ENCODE results near the gene KCNN3. TPM values are rescaled to one million over a fixed set of nuclear protein-coding genes. Genes with fewer than 3 reads are reported as not detected.
A peak's percentile ranks its signal among the peaks of the same experiment; 100 is the strongest.

Gene KCNN3
- 0.73 and 1.5 TPM in 2 replicates for total RNA-seq (2021)
- Bru-seq, nascent RNA, result percentile 27 among the genes with signal in this experiment
- percentile 29 among the genes with signal in this experiment for BruChase-seq, experiment 1, labeled RNA remaining after a 2-hour chase
- percentile 29 among the genes with signal in this experiment for BruChase-seq, experiment 2, labeled RNA remaining after a 6-hour chase
- long read RNA-seq, full-length matches to known transcripts, result 4 of 5 reads
- long read RNA-seq, partial matches to known transcripts, result 0 of 5 reads
- long read RNA-seq, other reads (novel, unspliced or antisense), result 1 of 5 reads

DNA sequence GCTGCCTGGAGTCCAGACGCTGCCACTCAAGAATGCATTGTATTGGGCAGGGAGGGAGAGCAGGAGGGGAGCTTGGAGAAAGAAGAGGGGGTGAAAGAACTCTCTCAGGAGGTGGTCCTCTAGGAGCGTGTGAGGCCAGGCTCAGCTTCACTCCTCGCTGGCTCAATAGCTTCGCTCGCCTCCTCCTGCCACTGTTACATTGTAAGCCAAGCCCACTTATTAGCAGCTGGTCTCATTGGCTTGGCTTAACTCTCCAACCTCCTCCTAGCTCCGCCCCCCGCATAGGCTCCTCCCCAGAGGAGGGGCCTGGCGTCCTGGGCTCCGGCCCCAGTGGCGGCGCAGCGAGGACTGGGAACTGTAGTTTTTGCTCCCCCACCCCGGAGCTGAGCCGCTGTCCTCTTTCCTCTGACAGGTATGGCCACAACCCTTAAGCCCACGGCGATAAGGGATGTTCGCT lies at the start of gene KCNN3:
Gene KCNN3, minus strand, starts transcription at position 167 of the 457 bp plus-strand sequence. CDS start 317 bp downstream, outside the sequence.
- Histone ChIP-seq H3K27me3 (replicated peaks; ENCODE audit: insufficient read depth, low read depth, low read length, poor library complexity) (no peaks in the 10 kb centered on the region), H3K4me1 (ENCODE audit: insufficient read depth, low read length, poor library complexity, severe bottlenecking) (peaks cover 37% of the 10 kb centered on the region), H3K27ac (ENCODE audit: low read depth, low read length, poor library complexity, severe bottlenecking) (no peak within 1 kb of the TSS), H3K4me3 (ENCODE audit: low read depth, low read length, poor library complexity, severe bottlenecking) (peak within 1 kb of the TSS; percentile 43), H3K36me3 (ENCODE audit: insufficient read depth, low read length, poor library complexity, severe bottlenecking) (no peaks in the 10 kb centered on the region), H3K9me3 (ENCODE audit: low read depth, low read length, poor library complexity, severe bottlenecking) (no peaks in the 10 kb centered on the region)
- BruUV-seq (replicated peaks), result no TSS peak
- intact Hi-C loops (cut with micrococcal nuclease; ENCODE audit: unreplicated experiment), result loop anchor here (5.0 to 10.0 kb wide), 3 partner anchors 67 to 385 kb away; partner anchors contain the start of gene PMVK
- ChIA-PET POLR2A (ENCODE audit: low non-redundant PET) (interaction anchor here (0.6 kb wide), 1 partner anchor 225 kb away, joined by 3 read pairs; no protein-coding TSS in a partner anchor), CTCF (interaction anchor here (1.3 to 1.8 kb wide), 2 partner anchors 8 to 311 kb away, joined by 4 to 11 read pairs; no protein-coding TSS in a partner anchor)
- DNase-seq (ENCODE audit: low spot score), result peak; percentile 98
- TF ChIP-seq, protein P1, sequence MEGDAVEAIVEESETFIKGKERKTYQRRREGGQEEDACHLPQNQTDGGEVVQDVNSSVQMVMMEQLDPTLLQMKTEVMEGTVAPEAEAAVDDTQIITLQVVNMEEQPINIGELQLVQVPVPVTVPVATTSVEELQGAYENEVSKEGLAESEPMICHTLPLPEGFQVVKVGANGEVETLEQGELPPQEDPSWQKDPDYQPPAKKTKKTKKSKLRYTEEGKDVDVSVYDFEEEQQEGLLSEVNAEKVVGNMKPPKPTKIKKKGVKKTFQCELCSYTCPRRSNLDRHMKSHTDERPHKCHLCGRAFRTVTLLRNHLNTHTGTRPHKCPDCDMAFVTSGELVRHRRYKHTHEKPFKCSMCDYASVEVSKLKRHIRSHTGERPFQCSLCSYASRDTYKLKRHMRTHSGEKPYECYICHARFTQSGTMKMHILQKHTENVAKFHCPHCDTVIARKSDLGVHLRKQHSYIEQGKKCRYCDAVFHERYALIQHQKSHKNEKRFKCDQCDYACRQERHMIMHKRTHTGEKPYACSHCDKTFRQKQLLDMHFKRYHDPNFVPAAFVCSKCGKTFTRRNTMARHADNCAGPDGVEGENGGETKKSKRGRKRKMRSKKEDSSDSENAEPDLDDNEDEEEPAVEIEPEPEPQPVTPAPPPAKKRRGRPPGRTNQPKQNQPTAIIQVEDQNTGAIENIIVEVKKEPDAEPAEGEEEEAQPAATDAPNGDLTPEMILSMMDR (conservative IDR thresholded peaks at IDR 0.05; ENCODE audit: low read depth, low read length), result no peak
- TF ChIP-seq EZH2 (IDR thresholded peaks at IDR 0.05; ENCODE audit: borderline replicate concordance, low read depth, low read length, poor library complexity, severe bottlenecking), result no peak

DNA sequence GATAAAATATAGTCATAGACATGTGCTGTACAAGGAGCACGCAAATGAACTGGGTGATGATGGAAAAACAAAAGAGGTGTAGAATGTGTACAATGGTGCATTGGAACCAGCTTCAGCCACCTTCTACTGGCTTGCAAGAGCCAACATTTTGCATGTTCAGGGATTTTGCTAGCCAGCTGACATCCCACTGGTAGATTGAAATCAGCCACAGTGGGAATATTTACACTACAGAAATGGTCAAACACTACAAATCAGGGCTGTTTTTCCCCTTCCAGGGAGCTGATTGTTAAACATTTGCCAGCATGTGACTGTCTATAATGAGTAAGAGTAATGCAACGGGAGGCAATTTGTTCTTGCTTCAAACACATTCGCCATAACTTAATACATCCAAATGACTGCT lies 43.2 kb upstream of the KCNN3 start:
- BruUV-seq (replicated peaks), result no TSS peak
- no peak overlapping the region for H3K27ac ChIP-seq (ENCODE audit: low read depth, low read length, poor library complexity, severe bottlenecking)
- intact Hi-C loops (cut with micrococcal nuclease; ENCODE audit: unreplicated experiment), result no loop called here
- ChIA-PET POLR2A (ENCODE audit: low non-redundant PET) (no interaction called here), CTCF (no interaction called here)
- TF ChIP-seq, protein P1 (conservative IDR thresholded peaks at IDR 0.05; ENCODE audit: low read depth, low read length), result no peak
- TF ChIP-seq EZH2 (IDR thresholded peaks at IDR 0.05; ENCODE audit: borderline replicate concordance, low read depth, low read length, poor library complexity, severe bottlenecking), result no peak
- H3K36me3 ChIP-seq (ENCODE audit: insufficient read depth, low read length, poor library complexity, severe bottlenecking), result no peaks in the 10 kb centered on the region
- H3K4me3 ChIP-seq (ENCODE audit: low read depth, low read length, poor library complexity, severe bottlenecking), result no peak overlapping the region
- no peaks in the 10 kb centered on the region for H3K27me3 ChIP-seq (replicated peaks; ENCODE audit: insufficient read depth, low read depth, low read length, poor library complexity)
- no peak for DNase-seq (ENCODE audit: low spot score)
- no peaks in the 10 kb centered on the region for H3K9me3 ChIP-seq (ENCODE audit: low read depth, low read length, poor library complexity, severe bottlenecking)
- H3K4me1 ChIP-seq (ENCODE audit: insufficient read depth, low read length, poor library complexity, severe bottlenecking), result no peaks in the 10 kb centered on the region

DNA sequence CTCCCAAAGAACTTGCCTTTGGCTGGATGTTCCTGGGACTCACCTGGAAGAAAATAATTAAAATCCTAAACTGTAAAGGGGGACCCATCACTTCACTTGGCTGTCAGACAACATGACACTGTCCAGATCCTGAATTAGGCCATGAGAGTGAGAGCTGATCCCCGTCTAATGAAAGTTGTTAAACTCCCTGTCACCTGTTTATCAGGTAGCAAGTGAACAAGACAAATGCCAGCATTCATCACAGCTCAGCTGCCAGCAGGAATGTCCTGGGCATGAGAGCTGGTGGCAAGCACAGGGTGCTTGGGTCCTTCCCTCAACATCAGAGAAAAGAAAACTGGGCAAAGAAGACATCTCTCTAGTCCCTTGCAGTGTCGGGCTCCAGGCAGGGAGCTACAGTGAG lies 42.7 kb upstream of the KCNN3 start:
- Histone ChIP-seq H3K27ac (ENCODE audit: low read depth, low read length, poor library complexity, severe bottlenecking) (no peak overlapping the region), H3K27me3 (replicated peaks; ENCODE audit: insufficient read depth, low read depth, low read length, poor library complexity) (no peaks in the 10 kb centered on the region), H3K4me1 (ENCODE audit: insufficient read depth, low read length, poor library complexity, severe bottlenecking) (no peaks in the 10 kb centered on the region), H3K4me3 (ENCODE audit: low read depth, low read length, poor library complexity, severe bottlenecking) (no peak overlapping the region), H3K36me3 (ENCODE audit: insufficient read depth, low read length, poor library complexity, severe bottlenecking) (no peaks in the 10 kb centered on the region), H3K9me3 (ENCODE audit: low read depth, low read length, poor library complexity, severe bottlenecking) (no peaks in the 10 kb centered on the region)
- ChIA-PET POLR2A (ENCODE audit: low non-redundant PET) (no interaction called here), CTCF (no interaction called here)
- intact Hi-C loops (cut with micrococcal nuclease; ENCODE audit: unreplicated experiment), result no loop called here
- no TSS peak for BruUV-seq (replicated peaks)
- DNase-seq (ENCODE audit: low spot score), result no peak
- TF ChIP-seq EZH2 (IDR thresholded peaks at IDR 0.05; ENCODE audit: borderline replicate concordance, low read depth, low read length, poor library complexity, severe bottlenecking), result no peak
- TF ChIP-seq, protein P1 (conservative IDR thresholded peaks at IDR 0.05; ENCODE audit: low read depth, low read length), result no peak
